H1 (cell line): ENCODE data around the gene ZNF785. TPM values are rescaled to one million over a fixed set of nuclear protein-coding genes. Genes with fewer than 3 reads are reported as not detected.

ENCODE experiments used
- BCL11A ChIP-seq, 2 experiments: IDR thresholded peaks; one replicate each; pipeline ENCODE4 v1.6.1; 2011; ENCODE audit warnings: low read depth in 2 of 2, low read length in 2 of 2, mild to moderate bottlenecking in 2 of 2
- BRCA1 ChIP-seq: IDR thresholded peaks from 2 replicates; pipeline ENCODE4 v1.6.1; 2012; ENCODE audit warnings: low read depth, low read length, improper control_type of control experiment
- CBX8 ChIP-seq: fragments of 300-800, 300-1000 bp; sonication (generic); IDR thresholded peaks from 2 replicates; pipeline ENCODE4 v1.7.1; 2016; ENCODE audit warnings: low read depth, low read length, borderline replicate concordance
- CHD1 ChIP-seq: IDR thresholded peaks from 2 replicates; pipeline ENCODE4 v1.6.1; 2012; ENCODE audit warnings: low read depth, low read length, improper control_type of control experiment
- CHD2 ChIP-seq: IDR thresholded peaks from 2 replicates; pipeline ENCODE4 v1.6.1; 2012; ENCODE audit warnings: low read length, improper control_type of control experiment
- CTBP2 ChIP-seq: IDR thresholded peaks from 2 replicates; pipeline ENCODE4 v1.7.0; 2011; ENCODE audit warnings: borderline replicate concordance, mild to moderate bottlenecking, moderate library complexity, mixed read lengths, low read length; ENCODE audit not compliant: insufficient read depth, insufficient read length
- CTCF ChIP-seq, 3 experiments: IDR thresholded peaks; 1 replicate in 2 of 3; 2 replicates in 1 of 3; pipeline versions ENCODE4 v1.5.1 to v1.6.1; 2011; ENCODE audit warnings: low read length in 3 of 3, mild to moderate bottlenecking in 3 of 3, inconsistent platforms in 2 of 3, low read depth in 1 of 3, moderate library complexity in 1 of 3; ENCODE audit not compliant: insufficient read depth in 1 of 3; ENCODE audit errors: control extremely low read depth in 1 of 3
- FOSL1 ChIP-seq: IDR thresholded peaks from 2 replicates; pipeline ENCODE4 v1.6.1; 2011; ENCODE audit warnings: mild to moderate bottlenecking, low read depth, low read length, moderate library complexity; ENCODE audit not compliant: insufficient read depth
- GABPA ChIP-seq: IDR thresholded peaks from 2 replicates; pipeline ENCODE4 v1.6.1; 2011; ENCODE audit warnings: mild to moderate bottlenecking, low read length, moderate library complexity, borderline replicate concordance; ENCODE audit not compliant: insufficient read depth
- JUN ChIP-seq: IDR thresholded peaks from 2 replicates; pipeline ENCODE4 v1.6.1; 2011; ENCODE audit warnings: low read depth, mild to moderate bottlenecking, improper control_type of control experiment, low read length
- JUND ChIP-seq: IDR thresholded peaks from 2 replicates; pipeline ENCODE4 v1.6.1; 2011; ENCODE audit warnings: mild to moderate bottlenecking, improper control_type of control experiment, low read length
- KDM4A ChIP-seq: IDR thresholded peaks from one replicate; pipeline ENCODE4 v1.7.1; 2012; ENCODE audit warnings: low read depth, mild to moderate bottlenecking, moderate library complexity, low read length, inconsistent platforms; ENCODE audit not compliant: severe bottlenecking
- PHF8 ChIP-seq: fragments of 200-600 bp; sonication (generic); conservative IDR thresholded peaks from 2 replicates; pipeline ENCODE4 v1.7.1; 2012; ENCODE audit warnings: low read depth, mild to moderate bottlenecking, inconsistent platforms, low read length, moderate library complexity
- SIN3A ChIP-seq, 2 experiments: IDR thresholded peaks in 1 of 2; conservative IDR thresholded peaks in 1 of 2; 2 replicates each; pipeline ENCODE4 v1.6.1; 2011 to 2012; ENCODE audit warnings: low read length in 2 of 2, improper control_type of control experiment in 1 of 2, low read depth in 1 of 2, mild to moderate bottlenecking in 1 of 2
- SIX5 ChIP-seq: IDR thresholded peaks from 2 replicates; pipeline ENCODE4 v1.6.1; 2011; ENCODE audit warnings: mild to moderate bottlenecking, low read depth, low read length
- SUZ12 ChIP-seq: fragments of 200-600 bp; sonication (generic); IDR thresholded peaks from 2 replicates; pipeline ENCODE4 v1.6.1; 2012; ENCODE audit warnings: mild to moderate bottlenecking, inconsistent platforms, low read length, moderate library complexity, mixed read lengths
- TAF7 ChIP-seq: optimal IDR thresholded peaks from 2 replicates; pipeline ENCODE3; 2011; ENCODE audit warnings: low read depth, mild to moderate bottlenecking, inconsistent platforms, low read length, moderate library complexity, borderline replicate concordance
- TBP ChIP-seq: IDR thresholded peaks from 2 replicates; pipeline ENCODE4 v1.6.1; 2011; ENCODE audit warnings: low read depth, low read length, improper control_type of control experiment
- ZNF274 ChIP-seq: IDR thresholded peaks from 2 replicates; pipeline ENCODE4 v1.7.0; 2012; ENCODE audit warnings: low read length, borderline replicate concordance; ENCODE audit errors: extremely low read depth
- polyA plus RNA-seq, 7 experiments: library from polyadenylated mRNA; depleted of rRNA in 3 of 7; stranded (reverse) in 5 of 7; unstranded in 2 of 7; fragments of >200 nt in 5 of 7; fragments of 200-250 nt in 2 of 7; gene quantifications; 1 replicate in 5 of 7; 2 replicates in 1 of 7; 4 replicates in 1 of 7; pipeline versions ENCODE4 v1.2.1 to v1.2.3, GENCODE V29; 2011 to 2013; ENCODE audit warnings: missing spikeins in 2 of 7, mixed read lengths in 2 of 7
- total RNA-seq: library from RNA; stranded (reverse); fragmentation: NEBNext Ultra II Directional; extraction: Animal tissue kit (Norgen Biotek cat#: 25700); gene quantifications from 2 replicates; pipeline ENCODE4 v1.2.1, GENCODE V29; 2021
- TF ChIP-seq, protein P1 (sequence below): IDR thresholded peaks from 2 replicates; pipeline ENCODE4 v1.6.1; 2011; ENCODE audit warnings: low read depth, mild to moderate bottlenecking, low read length; ENCODE audit not compliant: insufficient read depth

ZNF785 gene
- total and polyA plus RNA-seq, 2 of the 8 experiments (the other 6 are each of a cell fraction or from before 2014, with no cell fraction given): 8.6 to 12.9 TPM

- TF ChIP-seq, protein P1, sequence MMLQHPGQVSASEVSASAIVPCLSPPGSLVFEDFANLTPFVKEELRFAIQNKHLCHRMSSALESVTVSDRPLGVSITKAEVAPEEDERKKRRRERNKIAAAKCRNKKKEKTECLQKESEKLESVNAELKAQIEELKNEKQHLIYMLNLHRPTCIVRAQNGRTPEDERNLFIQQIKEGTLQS: no peak
- TF ChIP-seq PHF8 (peak; percentile 63), GABPA (no peak), TAF7 (no peak), CTBP2 (peak; percentile 97), FOSL1 (no peak), BRCA1 (no peak), ZNF274 (no peak), KDM4A (peak; percentile 88), TBP (peak; percentile 44; the same call in 1 of the 2 replicates), CHD2 (peak; percentile 63; the same call in 1 of the 2 replicates), CTCF (IDR thresholded peaks at IDR 0.05; ENCODE audit: control extremely low read depth in 1 of 3, insufficient read depth in 1 of 3, low read depth in 1 of 3, low read length in 3 of 3) (no peak), JUND (peak; percentile 78), SIN3A (conservative IDR thresholded peaks at IDR 0.05 in 1 of 2, IDR thresholded peaks at IDR 0.05 in 1 of 2; ENCODE audit: low read depth in 1 of 2, low read length in 2 of 2) (peak; percentile 52 to 71; a peak in 1 of 4 replicates), CBX8 (no peak), SUZ12 (no peak), BCL11A (IDR thresholded peaks at IDR 0.05; ENCODE audit: low read depth in 2 of 2, low read length in 2 of 2) (no peak), JUN (no peak), CHD1 (no peak), SIX5 (peak; percentile 39; the same call in 1 of the 2 replicates)
Measured at GRCh38 chr16:30557957-30558788, 27.3 kb downstream of the ZNF785 start, which contains the start of gene ZNF764 (continued).
